HG02623 (cell line): ENCODE results near the gene ADAM8.
"Not testable (repeated sequence)": the region's sequence is repeated elsewhere in the genome, so short reads cannot be mapped to it uniquely, and the experiment has no call there.

Experiments used
- ATAC-seq: cut with Tn5 transposase; IDR thresholded peaks from one replicate; pipeline ENCODE4 v1.9.1; 2021; ENCODE audit warnings: moderate library complexity; ENCODE audit not compliant: unreplicated experiment

The ADAM8 gene

GRCh38 chr10:133234796-133235195 is 41.9 kb downstream of the ADAM8 start:
- not testable (repeated sequence) for ATAC-seq

DNA sequence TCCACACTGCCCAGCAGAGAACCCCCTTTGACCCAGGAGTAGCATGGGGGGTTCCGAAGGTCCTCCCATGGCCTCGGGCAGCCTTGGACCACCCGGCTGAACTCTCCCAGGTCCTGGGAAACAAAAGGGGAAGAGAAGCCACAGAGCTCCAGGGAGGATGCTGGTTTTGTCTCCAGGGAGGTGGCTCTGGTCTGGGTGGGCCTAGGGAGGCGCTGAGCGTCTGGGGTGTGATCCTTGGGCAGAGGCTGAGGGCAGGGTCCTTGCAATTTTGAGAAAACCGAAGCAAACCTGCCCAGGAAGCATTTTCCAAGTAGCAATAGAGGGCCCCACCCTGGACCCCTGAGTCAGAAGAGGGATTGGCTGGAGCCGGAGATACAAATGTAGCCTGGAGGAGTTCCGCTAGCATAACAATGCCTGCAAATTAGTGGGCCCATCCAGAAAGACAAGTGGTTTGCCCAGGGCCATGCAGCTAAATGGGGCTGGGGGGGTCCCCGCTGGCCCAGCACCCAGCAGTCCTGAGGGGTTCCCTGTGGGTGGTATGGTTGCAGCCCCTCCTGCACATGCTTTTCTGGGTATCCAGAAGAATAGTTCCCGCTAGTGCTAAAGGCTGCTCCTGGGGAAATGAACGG is 44.6 kb downstream of the ADAM8 start:
- ATAC-seq: no peak

DNA sequence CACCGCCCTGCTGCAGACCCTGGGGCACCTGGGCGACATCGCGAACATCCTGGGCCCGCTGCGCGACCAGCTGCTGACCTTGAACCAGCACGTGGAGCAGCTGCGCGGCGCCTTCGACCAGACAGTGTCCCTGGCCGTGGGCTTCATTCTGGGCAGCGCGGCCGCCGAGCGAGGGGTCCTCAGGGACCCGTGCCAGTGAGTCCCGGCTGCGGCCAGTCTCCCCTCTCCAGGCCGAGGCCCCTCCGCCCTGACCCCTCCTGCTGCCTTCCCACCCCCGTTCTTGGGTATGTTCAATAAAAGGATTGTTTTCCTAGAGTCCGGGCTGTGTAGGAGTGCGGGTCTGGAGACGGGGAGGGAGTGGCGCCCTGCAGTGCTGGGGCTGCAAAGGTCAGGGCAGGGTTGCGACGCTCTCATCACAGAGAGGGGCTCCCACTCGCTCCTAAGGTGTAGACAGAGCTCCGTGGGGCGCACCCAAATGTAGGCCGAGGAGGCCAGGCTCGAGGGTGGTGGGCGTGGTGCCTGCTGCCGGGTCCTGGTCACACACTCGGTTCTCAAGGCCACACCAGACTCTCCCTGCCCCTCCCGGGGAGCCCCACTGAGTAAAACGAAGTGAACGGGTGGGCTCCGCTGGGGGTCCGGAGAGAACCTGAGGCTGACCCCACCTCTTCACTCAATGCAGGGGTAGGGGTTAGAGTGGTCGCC is 45.3 kb downstream of the ADAM8 start:
- ATAC-seq: no peak

GRCh38 chr10:133230387-133231195 is 46.1 kb downstream of the ADAM8 start:
- ATAC-seq: no peak

- ATAC-seq: no peak
These were observed 46.7 kb downstream of the ADAM8 start, which contains the start of gene UTF1 for GRCh38 chr10:133230044-133230361. UTF1 (plus strand) TSS chr10:133230217; CDS start chr10:133230289, 72 bp downstream.

GRCh38 chr10:133229265-133230043 is 47.2 kb downstream of the ADAM8 start:
- ATAC-seq: no peak

DNA sequence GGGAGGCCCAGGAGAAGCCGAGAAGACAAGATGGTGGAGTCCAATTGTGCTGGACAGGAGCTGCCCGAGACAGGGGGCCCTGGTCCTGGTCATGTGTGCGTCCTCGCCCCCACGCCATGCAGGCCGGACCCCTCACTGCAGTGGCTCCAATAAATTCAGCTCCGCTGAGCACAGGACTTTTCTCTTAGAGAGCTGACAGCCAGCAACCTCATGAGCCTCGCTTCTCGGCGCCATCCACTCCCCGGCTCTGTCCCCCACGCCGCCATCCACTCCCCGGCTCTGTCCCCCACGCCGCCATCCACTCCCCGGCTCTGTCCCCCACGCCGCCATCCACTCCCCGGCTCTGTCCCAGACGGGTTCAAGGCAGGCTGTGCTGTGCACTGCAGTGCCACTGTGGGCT is 49.4 kb downstream of the ADAM8 start:
- no peak for ATAC-seq

GRCh38 chr10:133226251-133226808 is 50.3 kb downstream of the ADAM8 start:
- no peak for ATAC-seq

DNA sequence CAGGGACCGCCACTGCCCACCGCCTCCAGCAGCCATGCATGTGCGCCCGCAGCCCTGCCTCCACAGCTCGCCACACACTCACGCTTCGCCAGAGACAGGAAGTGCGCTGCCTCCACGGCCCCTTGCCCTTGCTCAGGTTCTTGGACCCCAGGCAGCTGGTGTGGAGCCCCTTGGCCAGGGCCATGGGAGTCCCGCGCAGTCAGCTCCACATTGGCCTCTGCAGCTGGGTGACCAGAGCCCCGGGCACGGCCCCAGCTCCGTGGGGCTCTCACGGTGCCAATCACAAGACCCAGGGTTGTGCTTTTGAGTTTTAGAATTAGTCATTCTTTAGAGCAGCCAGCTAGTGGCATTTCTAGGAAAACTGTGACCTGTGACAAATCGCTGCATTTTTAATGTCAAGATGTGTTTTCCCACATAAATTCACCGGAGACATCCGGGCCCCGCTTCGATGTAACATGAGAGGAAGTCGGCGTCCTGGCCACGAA is 50.9 kb downstream of the ADAM8 start:
- ATAC-seq: no peak

DNA sequence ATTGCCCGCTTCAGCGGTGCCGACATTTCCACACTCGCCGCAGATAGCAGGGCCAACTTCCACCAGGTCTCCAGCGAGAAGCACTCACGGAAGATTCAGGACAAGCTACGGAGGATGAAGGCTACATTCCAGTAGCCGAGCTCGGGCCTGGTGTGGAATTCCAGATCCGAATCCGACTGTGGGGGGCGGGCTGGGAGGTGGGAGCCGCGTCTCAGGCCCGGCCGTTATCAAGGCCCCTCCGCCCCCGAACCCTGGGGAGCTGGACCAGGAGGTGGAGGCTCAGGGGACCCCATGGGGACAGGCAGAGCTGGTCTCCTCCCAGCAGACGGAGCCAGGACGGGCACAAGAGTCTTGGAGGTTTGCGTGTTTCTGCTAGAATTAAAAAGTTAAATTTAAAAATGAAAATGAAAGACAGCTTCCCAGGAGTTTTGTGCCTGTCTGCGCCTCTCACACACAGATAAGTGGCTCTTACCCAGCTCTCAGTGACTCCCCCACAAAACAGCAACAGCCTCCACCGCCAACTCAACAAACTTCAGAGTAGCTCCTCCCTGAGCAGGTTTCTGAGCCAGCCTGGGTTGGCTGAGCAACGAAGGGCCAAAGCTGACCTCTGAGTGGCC is 51.8 kb downstream of the ADAM8 start:
- no peak for ATAC-seq

DNA sequence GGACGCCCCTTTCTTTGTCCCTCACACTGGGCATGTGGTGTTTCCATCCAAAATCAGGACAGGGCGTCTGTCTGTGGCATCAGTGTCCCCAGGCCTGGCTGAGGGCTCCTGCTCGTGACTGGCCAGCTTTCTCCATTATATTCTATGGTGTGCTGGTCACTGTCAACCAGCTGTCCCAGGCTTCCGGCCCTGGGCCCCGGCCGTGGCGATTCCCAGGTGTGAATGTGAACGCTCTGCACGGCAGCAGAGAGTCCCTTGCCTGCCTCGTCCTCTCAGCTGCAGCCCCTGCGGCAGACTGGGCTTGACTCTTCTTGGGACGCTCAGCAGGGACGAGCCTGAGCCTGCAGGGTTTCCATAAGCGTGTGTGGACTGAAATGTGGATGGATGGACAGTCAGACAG is 52.6 kb downstream of the ADAM8 start:
- ATAC-seq: no peak

GRCh38 chr10:133221756-133222155 is 54.9 kb downstream of the ADAM8 start:
- not testable (repeated sequence) for ATAC-seq

DNA sequence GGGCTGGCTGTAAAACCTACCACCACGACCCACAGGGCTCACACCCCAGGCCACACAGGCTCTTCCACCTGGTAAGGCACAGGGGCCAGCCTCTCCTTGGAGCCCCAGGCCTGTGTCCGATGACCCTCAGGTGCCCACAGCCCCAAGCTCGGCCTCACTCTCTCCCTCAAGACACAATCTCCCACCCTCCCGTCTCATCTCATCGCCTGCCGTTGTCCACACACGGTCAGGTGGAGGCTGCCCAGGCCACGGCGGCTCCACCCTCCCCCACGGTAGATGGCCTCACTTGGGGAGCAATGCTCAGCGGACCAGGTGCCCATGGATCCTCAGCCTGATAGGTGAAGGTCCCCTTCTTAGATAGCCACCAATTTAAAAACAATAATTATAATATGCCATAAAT is 55.3 kb downstream of the ADAM8 start:
- ATAC-seq: no peak

- no peak for ATAC-seq
These were observed 56.9 kb downstream of the ADAM8 start for GRCh38 chr10:133219782-133220181.

GRCh38 chr10:133218891-133219290 is 57.8 kb downstream of the ADAM8 start:
- no peak for ATAC-seq

GRCh38 chr10:133217800-133218589 is 58.7 kb downstream of the ADAM8 start:
- ATAC-seq: no peak

GRCh38 chr10:133216776-133217175 is 59.9 kb downstream of the ADAM8 start:
- no peak for ATAC-seq

- ATAC-seq: no peak
These were observed 61.1 kb downstream of the ADAM8 start for GRCh38 chr10:133215586-133215985.
